Stimulated activated CD8-positive, alpha-beta memory T cell treated with anti-CD3 and anti-CD28 coated beads, Interleukin-7, amount 100 ng/mL, for 1 hour (primary cell): ENCODE results near the gene AKNAD1.
"Not testable (repeated sequence)": the region's sequence is repeated elsewhere in the genome, so short reads cannot be mapped to it uniquely, and the experiment has no call there.

Experiments used
- DNase-seq, 2 donors: peaks; one replicate each; pipeline ENCODE4 v3.0.0-alpha.2; 2020; ENCODE audit warnings: low read depth in 2 of 2

AKNAD1 gene

GRCh38 chr1:108856994-108857393 is at the start of gene AKNAD1:
TSS of gene AKNAD1 (minus strand) at chr1:108857094. CDS start at chr1:108852664, 4,430 bp downstream.
- DNase-seq, result no peak

- DNase-seq, result no peak
Observed at GRCh38 chr1:108901106-108901505, 44.2 kb upstream of the AKNAD1 start.

- no peak for DNase-seq
Observed at GRCh38 chr1:108897865-108898720, 41.2 kb upstream of the AKNAD1 start.

GRCh38 chr1:108896146-108897145 is 39.6 kb upstream of the AKNAD1 start:
- DNase-seq, result no peak

- no peak for DNase-seq
Observed at GRCh38 chr1:108893141-108893530, 36.2 kb upstream of the AKNAD1 start.

GRCh38 chr1:108892356-108893140 is 35.7 kb upstream of the AKNAD1 start:
- DNase-seq, result no peak

- no peak for DNase-seq
Observed at GRCh38 chr1:108889706-108890384, 33.0 kb upstream of the AKNAD1 start.

- not testable (repeated sequence) for DNase-seq
Observed at GRCh38 chr1:108889006-108889645, 32.2 kb upstream of the AKNAD1 start.

- DNase-seq, result no peak
Observed at GRCh38 chr1:108886292-108886691, 29.4 kb upstream of the AKNAD1 start.

- no peak for DNase-seq
Observed at GRCh38 chr1:108884968-108885367, 28.1 kb upstream of the AKNAD1 start.

- no peak for DNase-seq
Observed at GRCh38 chr1:108882837-108883236, 25.9 kb upstream of the AKNAD1 start.

- no peak for DNase-seq
Observed at GRCh38 chr1:108881369-108881768, 24.5 kb upstream of the AKNAD1 start.

GRCh38 chr1:108880850-108881249 is 24.0 kb upstream of the AKNAD1 start:
- DNase-seq, result no peak

GRCh38 chr1:108878678-108879077 is 21.8 kb upstream of the AKNAD1 start:
- DNase-seq, result no peak

- DNase-seq, result no peak
Observed at GRCh38 chr1:108878160-108878469, 21.2 kb upstream of the AKNAD1 start.

- no peak for DNase-seq
Observed at GRCh38 chr1:108877348-108878159, 20.7 kb upstream of the AKNAD1 start.

GRCh38 chr1:108871050-108871724 is 14.3 kb upstream of the AKNAD1 start:
- DNase-seq, result no peak

- no peak for DNase-seq
Observed at GRCh38 chr1:108865316-108865910, 8.5 kb upstream of the AKNAD1 start.

GRCh38 chr1:108863984-108864383 is 7.1 kb upstream of the AKNAD1 start:
- DNase-seq, result no peak
